Measurements from ENCODE around the gene LRMDA. TPM values are rescaled to one million over a fixed set of nuclear protein-coding genes. Genes with fewer than 3 reads are reported as not detected.
A peak's percentile ranks its signal among the peaks of the same experiment; 100 is the strongest.
"Not testable (repeated sequence)": the region's sequence is repeated elsewhere in the genome, so short reads cannot be mapped to it uniquely, and the experiment has no call there.

The LRMDA gene
- total and polyA plus RNA-seq, 7 donors = 2.8 to 22.2 (median 9.0) TPM

DNA sequence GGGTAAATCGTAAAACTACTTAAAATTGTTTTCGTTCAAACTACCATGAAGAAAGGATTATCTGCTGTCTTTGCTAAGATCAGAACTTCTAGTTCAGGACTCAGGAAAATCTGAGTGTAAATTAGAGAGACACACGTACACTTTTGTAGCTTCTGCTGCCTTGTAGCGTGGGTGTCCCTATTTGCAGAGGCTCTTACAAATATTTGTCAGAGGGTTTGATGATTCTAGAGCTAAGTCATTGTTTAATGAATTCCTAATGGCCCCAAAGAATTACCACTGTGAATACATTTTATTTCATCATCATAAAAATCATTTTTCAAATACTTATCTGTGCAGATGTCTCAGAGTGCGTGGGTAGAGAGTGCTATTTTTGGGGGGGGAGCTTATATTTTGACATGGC lies 314.9 kb downstream of the LRMDA start:
- H3K27ac ChIP-seq = no peak overlapping the region

GRCh38 chr10:75750093-75750875 lies 318.9 kb downstream of the LRMDA start:
- H3K4me1 ChIP-seq; intact Hi-C loops (cut with DNase I); H3K36me3 ChIP-seq; H3K4me3 ChIP-seq; DNase-seq; H3K9me3 ChIP-seq; H3K27me3 ChIP-seq; H3K27ac ChIP-seq: not testable (repeated sequence)
- 95 to 96% methylated on average over 50 of the region's 50 CpGs for WGBS, 2 donors

More for the DNA sequence above, 314.9 kb downstream of the LRMDA start:
- Histone ChIP-seq H3K9me3 (no peaks in the 10 kb centered on the region), H3K4me1 (no peaks in the 10 kb centered on the region), H3K36me3 (no peaks in the 10 kb centered on the region), H3K27me3 (no peaks in the 10 kb centered on the region), H3K4me3 (no peak overlapping the region)
- WGBS, 2 donors = 84 to 89% methylated on average over 5 of the region's 5 CpGs
- TF ChIP-seq POLR2AphosphoS5 (IDR thresholded peaks at IDR 0.05) = no peak
- no peak for TF ChIP-seq POLR2A (IDR thresholded peaks at IDR 0.05)
- no peak for TF ChIP-seq EP300 (IDR thresholded peaks at IDR 0.05)
- TF ChIP-seq CTCF (IDR thresholded peaks at IDR 0.05) = no peak
- intact Hi-C loops (cut with DNase I) = no loop called here
- DNase-seq = no peak

DNA sequence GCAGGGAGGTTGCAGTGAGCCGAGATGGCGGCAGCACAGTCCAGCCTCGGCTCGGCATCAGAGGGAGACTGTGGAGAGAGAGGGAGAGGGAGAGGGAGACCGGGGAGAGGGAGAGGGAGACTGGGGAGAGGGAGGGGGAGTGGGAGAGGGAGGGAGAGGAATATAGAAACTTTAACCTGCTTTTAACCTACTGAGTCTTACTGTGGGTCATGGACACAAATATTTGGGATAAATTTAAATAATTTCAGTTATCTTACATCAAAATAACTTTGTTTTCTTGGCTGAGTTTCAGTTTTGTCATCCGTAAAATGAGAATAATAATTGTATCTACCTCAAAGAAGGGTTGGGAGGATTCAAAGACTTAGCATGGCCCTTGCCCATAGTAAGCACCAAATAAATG lies 319.8 kb downstream of the LRMDA start:
- DNase-seq = no peak
- Histone ChIP-seq H3K27me3 (no peaks in the 10 kb centered on the region), H3K4me3 (no peak overlapping the region), H3K9me3 (no peaks in the 10 kb centered on the region), H3K4me1 (peaks cover 0 to 4% (median 0%) of the 10 kb centered on the region in 4 donors), H3K27ac (no peak overlapping the region), H3K36me3 (no peaks in the 10 kb centered on the region)
- 96 to 98% methylated on average over 6 of the region's 6 CpGs for WGBS, 2 donors
- TF ChIP-seq POLR2AphosphoS5 (IDR thresholded peaks at IDR 0.05) = no peak
- TF ChIP-seq CTCF (IDR thresholded peaks at IDR 0.05) = no peak
- TF ChIP-seq EP300 (IDR thresholded peaks at IDR 0.05) = no peak
- no peak for TF ChIP-seq POLR2A (IDR thresholded peaks at IDR 0.05)
- intact Hi-C loops (cut with DNase I) = no loop called here

DNA sequence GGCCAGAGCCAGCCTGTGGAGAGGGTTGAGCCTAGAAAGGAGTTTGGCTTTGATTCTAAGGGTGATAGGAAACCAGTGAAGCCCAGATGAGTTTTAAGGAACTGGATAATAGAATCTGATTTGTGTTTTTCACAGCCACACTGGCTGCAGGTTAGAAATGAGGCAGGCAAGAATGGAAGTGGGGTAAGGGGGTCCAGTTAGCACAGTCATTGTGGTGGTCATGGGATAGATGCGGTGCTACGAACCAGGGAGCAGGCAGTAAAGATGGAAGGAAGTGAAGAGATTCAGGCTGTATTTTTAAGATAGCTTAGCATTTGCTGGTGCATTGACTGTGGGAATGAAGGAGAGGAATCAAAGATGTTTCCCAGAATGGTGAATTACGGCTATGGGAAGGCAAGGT lies 322.2 kb downstream of the LRMDA start:
- Histone ChIP-seq H3K27ac (no peak overlapping the region), H3K4me1 (peaks cover 0 to 4% (median 0%) of the 10 kb centered on the region in 4 donors), H3K27me3 (no peaks in the 10 kb centered on the region), H3K4me3 (no peak overlapping the region), H3K36me3 (no peaks in the 10 kb centered on the region), H3K9me3 (no peaks in the 10 kb centered on the region)
- DNase-seq = no peak
- TF ChIP-seq CTCF (IDR thresholded peaks at IDR 0.05) (no peak), POLR2AphosphoS5 (IDR thresholded peaks at IDR 0.05) (no peak), POLR2A (IDR thresholded peaks at IDR 0.05) (no peak), EP300 (IDR thresholded peaks at IDR 0.05) (no peak)
- 89 to 92% methylated on average over 3 of the region's 3 CpGs for WGBS, 2 donors
- intact Hi-C loops (cut with DNase I) = no loop called here

DNA sequence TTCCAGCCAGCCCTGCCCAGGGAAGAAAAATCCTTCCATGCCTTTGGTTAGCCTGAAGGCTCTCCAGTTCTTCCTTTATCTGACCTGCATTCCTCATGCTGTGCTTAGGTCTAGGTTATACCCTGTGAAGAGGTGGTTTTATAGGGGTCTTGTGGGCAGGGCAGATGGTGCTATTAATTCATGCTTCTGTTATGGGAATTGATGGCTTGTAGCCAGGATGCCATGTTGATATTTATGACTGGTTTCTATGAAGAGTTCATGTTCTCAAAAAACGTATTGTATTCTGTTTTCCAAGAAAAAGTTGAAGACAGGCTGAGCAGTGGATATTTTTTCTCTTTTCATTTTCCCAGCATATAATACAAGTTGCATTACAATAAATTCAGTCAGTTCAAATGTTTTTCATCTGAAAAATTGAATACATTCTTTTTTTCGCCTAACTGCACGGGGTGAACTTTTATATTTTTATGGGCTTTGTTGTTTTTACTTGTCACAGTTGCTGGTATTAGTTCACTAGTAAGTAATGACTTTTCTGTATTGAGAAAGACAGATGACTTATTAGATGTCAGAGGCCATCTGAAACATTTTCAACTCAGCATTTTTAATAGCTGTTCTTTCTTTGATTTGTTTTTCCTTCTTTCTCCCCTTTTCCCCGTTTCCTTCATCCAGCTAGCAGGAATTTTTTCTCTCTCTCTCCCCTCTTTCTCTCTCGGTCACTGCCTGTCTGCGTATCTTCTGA lies 322.8 kb downstream of the LRMDA start:
- H3K36me3 ChIP-seq = no peaks in the 10 kb centered on the region

More for the DNA sequence above, 322.8 kb downstream of the LRMDA start:
- H3K9me3 ChIP-seq = no peaks in the 10 kb centered on the region
- no peak for DNase-seq
- intact Hi-C loops (cut with DNase I) = no loop called here
- TF ChIP-seq EP300 (IDR thresholded peaks at IDR 0.05) (no peak), CTCF (IDR thresholded peaks at IDR 0.05) (no peak), POLR2A (IDR thresholded peaks at IDR 0.05) (no peak), POLR2AphosphoS5 (IDR thresholded peaks at IDR 0.05) (no peak)
- 75 to 78% methylated on average over 6 of the region's 6 CpGs for WGBS, 2 donors
- H3K27me3 ChIP-seq = no peaks in the 10 kb centered on the region
- peaks cover 0 to 4% (median 0%) of the 10 kb centered on the region in 4 donors for H3K4me1 ChIP-seq
- peak overlapping the region in 1 of 4 donors; percentile 4 for H3K27ac ChIP-seq
- H3K4me3 ChIP-seq = no peak overlapping the region

Measured in sigmoid colon (tissue), 7 donors.